SK-N-SH treated with all-trans-retinoic acid at 6 μM for 48 hours (cell line): ENCODE data around the gene SPNS3.

ENCODE experiments used
- ATAC-seq: fragments of 200-7000 bp; cut with Tn5 transposase; 3 replicates; pipeline ENCODE4 v1.9.1; 2020; ENCODE audit warnings: mild to moderate bottlenecking, moderate library complexity
- ARNTL ChIP-seq: fragments of 450-650 bp; formaldehyde crosslinking; IDR thresholded peaks from 2 replicates; pipeline ENCODE4 v1.5.0; 2020; ENCODE audit warnings: low read depth, mild to moderate bottlenecking, moderate library complexity, borderline replicate concordance
- BACH2 ChIP-seq: fragments of 250-450 bp; sonication (Bioruptor Pico); IDR thresholded peaks from 2 replicates; pipeline ENCODE4 v1.9.0; 2021; ENCODE audit warnings: mild to moderate bottlenecking, borderline replicate concordance
- CREB5 ChIP-seq: fragments of 250-450 bp; sonication (Bioruptor Pico); IDR thresholded peaks from 2 replicates; pipeline ENCODE4 v1.5.1; 2020; ENCODE audit warnings: low read depth, mild to moderate bottlenecking, moderate library complexity
- CSDC2 ChIP-seq: fragments of 250-450 bp; sonication (Bioruptor Pico); IDR thresholded peaks from 2 replicates; pipeline ENCODE4 v1.5.0; 2020; ENCODE audit warnings: mild to moderate bottlenecking, moderate library complexity
- ESRRG ChIP-seq: fragments of 250-450 bp; sonication (Bioruptor Pico); IDR thresholded peaks from 2 replicates; pipeline ENCODE4 v1.6.1; 2021; ENCODE audit warnings: mild to moderate bottlenecking
- GLIS3 ChIP-seq: fragments of 250-450 bp; sonication (Bioruptor Pico); IDR thresholded peaks from 2 replicates; pipeline ENCODE4 v1.5.0; 2020; ENCODE audit warnings: mild to moderate bottlenecking, moderate library complexity
- ISL1 ChIP-seq: fragments of 250-450 bp; sonication (Bioruptor Pico); IDR thresholded peaks from 2 replicates; pipeline ENCODE4 v2.1.2; 2022; ENCODE audit warnings: mild to moderate bottlenecking, moderate library complexity
- OSR1 ChIP-seq: fragments of 250-450 bp; sonication (Bioruptor Pico); IDR thresholded peaks from 2 replicates; pipeline ENCODE4 v1.8.0; 2022; ENCODE audit warnings: moderate library complexity, mild to moderate bottlenecking, inconsistent platforms
- POU6F1 ChIP-seq: fragments of 250-450 bp; sonication (Bioruptor Pico); IDR thresholded peaks from 2 replicates; pipeline ENCODE4 v1.8.0; 2021; ENCODE audit warnings: low read depth, mild to moderate bottlenecking, moderate library complexity, borderline replicate concordance
- PPARA ChIP-seq: fragments of 250-450 bp; sonication (Bioruptor Pico); IDR thresholded peaks from 2 replicates; pipeline ENCODE4 v1.5.0; 2020; ENCODE audit warnings: mild to moderate bottlenecking, borderline replicate concordance
- RARB ChIP-seq: fragments of 250-450 bp; sonication (Bioruptor Pico); IDR thresholded peaks from 2 replicates; pipeline ENCODE4 v1.8.0; 2021; ENCODE audit warnings: mild to moderate bottlenecking, moderate library complexity
- SNAI2 ChIP-seq: fragments of 250-450 bp; sonication (Bioruptor Pico); IDR thresholded peaks from 2 replicates; pipeline ENCODE4 v1.5.0; 2020; ENCODE audit warnings: mild to moderate bottlenecking, moderate library complexity
- TCF4 ChIP-seq: fragments of 250-450 bp; sonication (Bioruptor Pico); IDR thresholded peaks from 2 replicates; pipeline ENCODE4 v1.8.0; 2021; ENCODE audit warnings: mild to moderate bottlenecking, moderate library complexity, borderline replicate concordance
- TOX ChIP-seq: fragments of 250-450 bp; sonication (Bioruptor Pico); IDR thresholded peaks from 2 replicates; pipeline ENCODE4 v1.8.0; 2021; ENCODE audit warnings: mild to moderate bottlenecking, moderate library complexity, borderline replicate concordance
- TSHZ2 ChIP-seq: fragments of 250-450 bp; sonication (Bioruptor Pico); IDR thresholded peaks from 2 replicates; pipeline ENCODE4 v1.5.0; 2020; ENCODE audit warnings: mild to moderate bottlenecking, moderate library complexity
- ZC3H10 ChIP-seq: fragments of 250-450 bp; sonication (Bioruptor Pico); IDR thresholded peaks from 2 replicates; pipeline ENCODE4 v1.5.1; 2021; ENCODE audit warnings: mild to moderate bottlenecking, moderate library complexity
- ZFP30 ChIP-seq: fragments of 450-650 bp; formaldehyde crosslinking; IDR thresholded peaks from 2 replicates; pipeline ENCODE4 v1.5.0; 2022; ENCODE audit warnings: mild to moderate bottlenecking, moderate library complexity
- ZNF565 ChIP-seq: fragments of 450-650 bp; formaldehyde crosslinking; conservative IDR thresholded peaks from 2 replicates; pipeline ENCODE4 v1.5.0; 2020; ENCODE audit warnings: low read depth, mild to moderate bottlenecking, moderate library complexity
- ZNF70 ChIP-seq: fragments of 450-650 bp; formaldehyde crosslinking; IDR thresholded peaks from 2 replicates; pipeline ENCODE4 v1.5.0; 2020; ENCODE audit warnings: mild to moderate bottlenecking, moderate library complexity
- ZNF8 ChIP-seq: fragments of 450-650 bp; formaldehyde crosslinking; IDR thresholded peaks from 2 replicates; pipeline ENCODE4 v1.5.0; 2020; ENCODE audit warnings: mild to moderate bottlenecking, moderate library complexity
- TF ChIP-seq, protein P1 (sequence below): fragments of 250-450 bp; sonication (Bioruptor Pico); IDR thresholded peaks from 2 replicates; pipeline ENCODE4 v1.8.0; 2020; ENCODE audit warnings: mild to moderate bottlenecking, moderate library complexity, borderline replicate concordance
- TF ChIP-seq, protein P2 (sequence below): fragments of 250-450 bp; sonication (Bioruptor Pico); IDR thresholded peaks from 2 replicates; pipeline ENCODE4 v1.5.1; 2021; ENCODE audit warnings: mild to moderate bottlenecking, moderate library complexity

The SPNS3 gene

GRCh38 chr17:4450710-4451316 lies 17.1 kb downstream of the SPNS3 start (continued):
- TF ChIP-seq POU6F1 (CRISPR knock-in tag) (no peak), RARB (CRISPR knock-in tag) (no peak)

DNA sequence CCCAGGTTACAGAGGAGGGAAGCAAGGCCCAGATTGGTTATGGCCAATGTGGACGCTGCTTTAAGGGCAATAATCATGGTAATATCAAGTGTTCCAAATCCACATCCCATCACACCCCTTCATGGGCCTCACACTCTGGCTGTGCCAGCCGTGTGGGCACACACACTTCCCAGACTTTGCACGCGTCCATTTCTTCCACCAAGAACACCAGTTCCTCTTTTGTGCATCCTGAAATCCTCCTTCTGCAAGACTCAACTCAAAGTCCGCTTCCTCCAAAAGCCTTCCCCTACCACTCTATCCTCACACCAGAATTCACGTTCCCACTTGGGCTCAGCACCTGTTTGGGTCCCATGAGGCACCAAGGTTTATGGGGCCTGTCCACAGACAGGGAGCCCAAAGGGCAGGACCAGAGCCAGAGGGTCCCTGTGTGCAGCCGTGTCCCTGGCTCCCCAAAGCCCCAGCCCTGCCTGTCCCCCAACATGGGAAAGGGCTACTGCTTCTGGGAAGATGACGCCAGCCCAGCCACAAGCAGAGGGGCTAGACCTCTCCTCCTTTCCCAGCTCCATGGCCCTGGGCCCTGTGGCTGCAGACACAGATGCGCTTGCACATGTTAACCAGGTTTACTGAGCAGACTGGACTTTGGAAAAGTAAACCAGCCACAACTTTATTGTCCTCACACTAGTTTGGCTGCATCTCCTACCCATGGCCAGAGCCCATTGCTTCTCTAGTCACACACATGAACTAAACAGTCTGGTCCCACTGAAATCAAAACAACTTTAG lies 20.3 kb downstream of the SPNS3 start:
- ATAC-seq, result no peak
- TF ChIP-seq BACH2 (CRISPR knock-in tag) (no peak), ZNF565 (CRISPR knock-in tag) (no peak), ESRRG (CRISPR knock-in tag) (no peak), TCF4 (CRISPR knock-in tag) (no peak), OSR1 (CRISPR knock-in tag) (no peak), TOX (CRISPR knock-in tag) (no peak), ZC3H10 (no peak), ZFP30 (CRISPR knock-in tag) (no peak), ZNF8 (no peak), ISL1 (no peak)
- TF ChIP-seq, protein P1, sequence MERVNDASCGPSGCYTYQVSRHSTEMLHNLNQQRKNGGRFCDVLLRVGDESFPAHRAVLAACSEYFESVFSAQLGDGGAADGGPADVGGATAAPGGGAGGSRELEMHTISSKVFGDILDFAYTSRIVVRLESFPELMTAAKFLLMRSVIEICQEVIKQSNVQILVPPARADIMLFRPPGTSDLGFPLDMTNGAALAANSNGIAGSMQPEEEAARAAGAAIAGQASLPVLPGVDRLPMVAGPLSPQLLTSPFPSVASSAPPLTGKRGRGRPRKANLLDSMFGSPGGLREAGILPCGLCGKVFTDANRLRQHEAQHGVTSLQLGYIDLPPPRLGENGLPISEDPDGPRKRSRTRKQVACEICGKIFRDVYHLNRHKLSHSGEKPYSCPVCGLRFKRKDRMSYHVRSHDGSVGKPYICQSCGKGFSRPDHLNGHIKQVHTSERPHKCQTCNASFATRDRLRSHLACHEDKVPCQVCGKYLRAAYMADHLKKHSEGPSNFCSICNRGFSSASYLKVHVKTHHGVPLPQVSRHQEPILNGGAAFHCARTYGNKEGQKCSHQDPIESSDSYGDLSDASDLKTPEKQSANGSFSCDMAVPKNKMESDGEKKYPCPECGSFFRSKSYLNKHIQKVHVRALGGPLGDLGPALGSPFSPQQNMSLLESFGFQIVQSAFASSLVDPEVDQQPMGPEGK (CRISPR knock-in tag), result no peak
- TF ChIP-seq, protein P2, sequence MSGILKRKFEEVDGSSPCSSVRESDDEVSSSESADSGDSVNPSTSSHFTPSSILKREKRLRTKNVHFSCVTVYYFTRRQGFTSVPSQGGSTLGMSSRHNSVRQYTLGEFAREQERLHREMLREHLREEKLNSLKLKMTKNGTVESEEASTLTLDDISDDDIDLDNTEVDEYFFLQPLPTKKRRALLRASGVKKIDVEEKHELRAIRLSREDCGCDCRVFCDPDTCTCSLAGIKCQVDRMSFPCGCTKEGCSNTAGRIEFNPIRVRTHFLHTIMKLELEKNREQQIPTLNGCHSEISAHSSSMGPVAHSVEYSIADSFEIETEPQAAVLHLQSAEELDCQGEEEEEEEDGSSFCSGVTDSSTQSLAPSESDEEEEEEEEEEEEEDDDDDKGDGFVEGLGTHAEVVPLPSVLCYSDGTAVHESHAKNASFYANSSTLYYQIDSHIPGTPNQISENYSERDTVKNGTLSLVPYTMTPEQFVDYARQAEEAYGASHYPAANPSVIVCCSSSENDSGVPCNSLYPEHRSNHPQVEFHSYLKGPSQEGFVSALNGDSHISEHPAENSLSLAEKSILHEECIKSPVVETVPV (CRISPR knock-in tag), result no peak

- TF ChIP-seq ZNF70 (CRISPR knock-in tag), result no peak
- no peak for TF ChIP-seq ZFP30 (CRISPR knock-in tag)
- TF ChIP-seq TCF4 (CRISPR knock-in tag), result no peak
- TF ChIP-seq TSHZ2 (CRISPR knock-in tag), result no peak
- TF ChIP-seq, protein P2 (CRISPR knock-in tag), result no peak
- TF ChIP-seq, protein P1 (CRISPR knock-in tag), result no peak
- no peak for TF ChIP-seq CREB5 (CRISPR knock-in tag)
- no peak for TF ChIP-seq ISL1
- TF ChIP-seq BACH2 (CRISPR knock-in tag), result no peak
- TF ChIP-seq OSR1 (CRISPR knock-in tag), result no peak
- no peak for TF ChIP-seq CSDC2 (CRISPR knock-in tag)
- TF ChIP-seq SNAI2 (CRISPR knock-in tag), result no peak
- TF ChIP-seq PPARA (CRISPR knock-in tag), result no peak
- TF ChIP-seq GLIS3 (CRISPR knock-in tag), result no peak
- TF ChIP-seq POU6F1 (CRISPR knock-in tag), result no peak
- no peak for TF ChIP-seq ARNTL (CRISPR knock-in tag)
- no peak for ATAC-seq
These were observed 26.9 kb downstream of the SPNS3 start for GRCh38 chr17:4460661-4461060.
